ENCODE data around the gene NAV1.

The NAV1 gene

GRCh38 chr1:201537467-201537866 lies 1.5 kb upstream of the NAV1 start:
- Histone ChIP-seq H3K36me3 (no peaks in the 10 kb centered on the region), H3K27me3 (no peaks in the 10 kb centered on the region), H3K4me1 (peaks cover 0 to 78% (median 59%) of the 10 kb centered on the region in 4 donors), H3K9me3 (no peaks in the 10 kb centered on the region), H3K27ac (peak overlapping the region; percentile 82 to 85), H3K4me3 (no peak overlapping the region)
- DNase-seq = no peak
- intact Hi-C loops (cut with DNase I; ENCODE audit: low total_unique reads) = no loop called here
- TF ChIP-seq CTCF (IDR thresholded peaks at IDR 0.05) = no peak

GRCh38 chr1:201537891-201538611 lies 876 bp upstream of the NAV1 start:
- H3K27me3 ChIP-seq = no peaks in the 10 kb centered on the region
- intact Hi-C loops (cut with DNase I; ENCODE audit: low total_unique reads) = no loop called here
- no peak for DNase-seq
- H3K27ac ChIP-seq = peak overlapping the region; percentile 70 to 82
- H3K9me3 ChIP-seq = no peaks in the 10 kb centered on the region
- no peaks in the 10 kb centered on the region for H3K36me3 ChIP-seq
- no peak for TF ChIP-seq CTCF (IDR thresholded peaks at IDR 0.05)
- H3K4me1 ChIP-seq = peaks cover 0 to 84% (median 59%) of the 10 kb centered on the region in 4 donors
- H3K4me3 ChIP-seq = peak overlapping the region; percentile 58 to 60

GRCh38 chr1:201539561-201540431 lies 869 bp downstream of the NAV1 start:
- no peaks in the 10 kb centered on the region for H3K9me3 ChIP-seq
- H3K4me1 ChIP-seq = peaks cover 0 to 79% (median 51%) of the 10 kb centered on the region in 4 donors
- no peaks in the 10 kb centered on the region for H3K36me3 ChIP-seq
- no peak for TF ChIP-seq CTCF (IDR thresholded peaks at IDR 0.05)
- peak; percentile 80 to 88 for DNase-seq
- H3K27me3 ChIP-seq = no peaks in the 10 kb centered on the region
- H3K27ac ChIP-seq = peak overlapping the region; percentile 70 to 82
- intact Hi-C loops (cut with DNase I; ENCODE audit: low total_unique reads) = loop anchor here (5.0 kb wide), 1 partner anchor 168 kb away; no protein-coding TSS in a partner anchor
- H3K4me3 ChIP-seq = peak overlapping the region; percentile 58 to 60

- no peak for DNase-seq
- peak overlapping the region; percentile 70 to 82 for H3K27ac ChIP-seq
- no peaks in the 10 kb centered on the region for H3K27me3 ChIP-seq
- H3K4me1 ChIP-seq = peaks cover 0 to 66% (median 39%) of the 10 kb centered on the region in 4 donors
- intact Hi-C loops (cut with DNase I; ENCODE audit: low total_unique reads) = loop anchor here (5.0 kb wide), 1 partner anchor 166 kb away; no protein-coding TSS in a partner anchor
- H3K4me3 ChIP-seq = peak overlapping the region; percentile 58 to 60
- no peaks in the 10 kb centered on the region for H3K36me3 ChIP-seq
- no peaks in the 10 kb centered on the region for H3K9me3 ChIP-seq
- no peak for TF ChIP-seq CTCF (IDR thresholded peaks at IDR 0.05)
These were observed 2.2 kb downstream of the NAV1 start for GRCh38 chr1:201540846-201541735.
